ENCODE measurements around the gene ZNF503. TPM values are rescaled to one million over a fixed set of nuclear protein-coding genes. Genes with fewer than 3 reads are reported as not detected.

The ZNF503 gene
- total and polyA plus RNA-seq, 2 of the 8 experiments (the other 6 are each of a cell fraction or from before 2014, with no cell fraction given): 0.03 to 0.13 TPM

GRCh38 chr10:75355706-75356105 is 45.9 kb downstream of the ZNF503 start:
- H3K9me3 ChIP-seq (ENCODE audit: insufficient read depth in 2 of 2, low read depth in 1 of 2, low read length in 1 of 2): no peaks in the 10 kb centered on the region
- H3K14ac ChIP-seq (ENCODE audit: insufficient read length): no peak overlapping the region

More at GRCh38 chr10:75355706-75356105, 45.9 kb downstream of the ZNF503 start:
- no peak overlapping the region for H3K23ac ChIP-seq (ENCODE audit: insufficient read length)
- POLR2A ChIA-PET (ENCODE audit: partially characterized antibody): interaction anchor here (0.6 to 1.0 kb wide), 2 partner anchors 9 to 15 kb away, joined by 3 to 4 read pairs; no protein-coding TSS in a partner anchor
- H3K18ac ChIP-seq (ENCODE audit: extremely low read depth, low read length): no peak overlapping the region
- no peak overlapping the region for H2BK5ac ChIP-seq (ENCODE audit: low read depth, low read length)
- H3K23me2 ChIP-seq (ENCODE audit: low read depth, low read length): no peaks in the 10 kb centered on the region
- no peaks in the 10 kb centered on the region for H3K79me2 ChIP-seq (ENCODE audit: control insufficient read depth in 1 of 2, insufficient read depth in 2 of 2, low read length in 2 of 2)
- H3K36me3 ChIP-seq (ENCODE audit: control insufficient read depth in 2 of 4, insufficient read depth in 4 of 4, low read length in 3 of 4): no peaks in the 10 kb centered on the region
- no peak overlapping the region for H2BK12ac ChIP-seq (ENCODE audit: low read depth, low read length)
- no peak overlapping the region for H4K8ac ChIP-seq (ENCODE audit: extremely low read depth, insufficient read depth, low read length)
- H3K4ac ChIP-seq (replicated peaks; ENCODE audit: insufficient read length, low read depth, low read length): no peak overlapping the region
- no peak overlapping the region for H3K9ac ChIP-seq (replicated peaks in 1 of 4; ENCODE audit: extremely low read depth in 1 of 4, low read depth in 3 of 4, low read length in 3 of 4)
- H3K56ac ChIP-seq (replicated peaks; ENCODE audit: insufficient read length, low read depth, low read length): no peak overlapping the region
- H3K27me3 ChIP-seq (replicated peaks in 1 of 4; ENCODE audit: control insufficient read depth in 3 of 4, extremely low read depth in 1 of 4, insufficient read depth in 3 of 4, low read length in 3 of 4): peaks cover 0 to 2% (median under 1%) of the 10 kb centered on the region in 4 experiments; a peak in 2 of 7 replicates
- TF ChIP-seq, protein P1, sequence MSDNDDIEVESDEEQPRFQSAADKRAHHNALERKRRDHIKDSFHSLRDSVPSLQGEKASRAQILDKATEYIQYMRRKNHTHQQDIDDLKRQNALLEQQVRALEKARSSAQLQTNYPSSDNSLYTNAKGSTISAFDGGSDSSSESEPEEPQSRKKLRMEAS (IDR thresholded peaks at IDR 0.05): no peak
- TF ChIP-seq EZH2 (IDR thresholded peaks at IDR 0.05; ENCODE audit: low read depth, low read length, severe bottlenecking) (no peak), SP4 (IDR thresholded peaks at IDR 0.05; ENCODE audit: low read length) (no peak), POLR2AphosphoS5 (IDR thresholded peaks at IDR 0.05; ENCODE audit: low read depth, low read length) (no peak), TCF12 (IDR thresholded peaks at IDR 0.05; ENCODE audit: low read depth, low read length) (no peak), HDAC6 (IDR thresholded peaks at IDR 0.05; ENCODE audit: low read depth, low read length) (no peak), JUND (IDR thresholded peaks at IDR 0.05; ENCODE audit: low read length) (no peak)
- CTCF ChIA-PET (ENCODE audit: partially characterized antibody): interaction anchor here (0.6 to 4.1 kb wide), 11 partner anchors 9 to 77 kb away, joined by 3 to 25 read pairs (median 3); no protein-coding TSS in a partner anchor
- no peak overlapping the region for H2BK15ac ChIP-seq (ENCODE audit: low read length)
- no peaks in the 10 kb centered on the region for H3K79me1 ChIP-seq (ENCODE audit: low read depth, low read length)
- no peak overlapping the region for H4K5ac ChIP-seq (ENCODE audit: insufficient read length, low read depth, low read length)
- no peak for DNase-seq (ENCODE audit: low read depth in 1 of 2, low spot score in 2 of 2)
- H2BK120ac ChIP-seq (replicated peaks; ENCODE audit: low read depth, low read length): no peak overlapping the region
- no peak overlapping the region for H2AFZ ChIP-seq (ENCODE audit: low read length)
- H3K4me3 ChIP-seq (ENCODE audit: extremely low read depth in 1 of 4, insufficient read depth in 2 of 4, low read depth in 3 of 4, low read length in 4 of 4): no peak overlapping the region
- H4K91ac ChIP-seq (replicated peaks; ENCODE audit: insufficient read length, low read length): no peak overlapping the region
- no peak for FAIRE-seq
- H2BK20ac ChIP-seq (ENCODE audit: low read length): no peak overlapping the region
- H3K4me2 ChIP-seq (ENCODE audit: insufficient read depth in 1 of 2, low read depth in 2 of 2, low read length in 2 of 2): no peak overlapping the region
- WGBS, 2 experiments (ENCODE audit: extremely low coverage in 1 of 2, insufficient coverage in 1 of 2, insufficient read length in 1 of 2, insufficient replicate concordance in 2 of 2, low coverage in 1 of 2, low lambda C conversion rate in 2 of 2, missing lambda C conversion rate in 1 of 2): 80% methylated on average over 1 of the region's 1 CpG; no CpG with 5 or more reads in 1 of the 2 experiments
- H3K27ac ChIP-seq (ENCODE audit: low read depth, low read length): no peak overlapping the region
- no peak overlapping the region for H2AK5ac ChIP-seq (ENCODE audit: low read depth, low read length)
- no peaks in the 10 kb centered on the region for H4K20me1 ChIP-seq (replicated peaks in 1 of 2; ENCODE audit: control insufficient read depth in 1 of 2, insufficient read depth in 2 of 2, low read length in 2 of 2)
- 0 out of 7 replicates have a peak, but pooled peaks cover 0 to 2% (median 0%) of the 10 kb centered on the region in 4 experiments for H3K4me1 ChIP-seq (replicated peaks in 1 of 4; ENCODE audit: control insufficient read depth in 3 of 4, insufficient read depth in 4 of 4, low read length in 3 of 4)
